ENCODE data around the gene LACTB. TPM values are rescaled to one million over a fixed set of nuclear protein-coding genes. Genes with fewer than 3 reads are reported as not detected.
A peak's percentile ranks its signal among the peaks of the same experiment; 100 is the strongest.

Gene LACTB
- total and polyA plus RNA-seq, 2 experiments from 2014 or later: 15.2 to 20.9 TPM

- TF ChIP-seq REST (IDR thresholded peaks at IDR 0.05; ENCODE audit: unreplicated experiment): no peak
Observed at GRCh38 chr15:63091679-63092446, 29.8 kb upstream of the LACTB start (continued).

- peaks cover 13% of the 10 kb centered on the region for H3K4me1 ChIP-seq (ENCODE audit: insufficient read depth)
- peaks cover 6% of the 10 kb centered on the region for H3K27me3 Mint-ChIP-seq (ENCODE audit: insufficient read depth, low read depth, poor library complexity)
- ATAC-seq (peak; percentile 94), DNase-seq (ENCODE audit: low spot score) (peak; percentile 95)
- H3K36me3 ChIP-seq (ENCODE audit: insufficient read depth): no peaks in the 10 kb centered on the region
- H3K9me3 Mint-ChIP-seq: peaks cover 14% of the 10 kb centered on the region; the same call in 2 of the 3 replicates
- H3K27ac ChIP-seq (ENCODE audit: low read depth): no peak overlapping the region; the same call in 1 of the 2 replicates
- H3K36me3 Mint-ChIP-seq (ENCODE audit: low read depth): peaks cover 3% of the 10 kb centered on the region; the same call in 1 of the 3 replicates
- no peak overlapping the region for H3K27ac Mint-ChIP-seq
- TF ChIP-seq REST (IDR thresholded peaks at IDR 0.05; ENCODE audit: unreplicated experiment) (no peak), NANOG (IDR thresholded peaks at IDR 0.05; ENCODE audit: borderline replicate concordance) (no peak), CTCF (conservative IDR thresholded peaks at IDR 0.05; ENCODE audit: low read depth in 2 of 2) (peak; percentile 87 to 99)
- no peaks in the 10 kb centered on the region for H3K27me3 ChIP-seq (ENCODE audit: insufficient read depth)
- H2AFZ ChIP-seq: no peak overlapping the region
- H3K9me2 ChIP-seq (ENCODE audit: insufficient read depth): no peaks in the 10 kb centered on the region
- H3F3A ChIP-seq (replicated peaks; ENCODE audit: low read depth): peaks cover 8% of the 10 kb centered on the region; the same call in 1 of the 2 replicates
- H3K4me2 ChIP-seq: no peak overlapping the region
- H4K20me1 ChIP-seq (replicated peaks; ENCODE audit: insufficient read depth): no peaks in the 10 kb centered on the region
- H3K4me1 Mint-ChIP-seq: peaks cover 21% of the 10 kb centered on the region
- no peak overlapping the region for H3K4me3 Mint-ChIP-seq
- no peak overlapping the region for H3K4me3 ChIP-seq
- no peaks in the 10 kb centered on the region for H3K79me2 ChIP-seq (replicated peaks; ENCODE audit: insufficient read depth)
Observed at GRCh38 chr15:63093486-63094205, 28.0 kb upstream of the LACTB start.

Data from GM23338 (cell line).